RKO (cell line): Measurements from ENCODE around the gene WDR73.
"Not testable (repeated sequence)": the region's sequence is repeated elsewhere in the genome, so short reads cannot be mapped to it uniquely, and the experiment has no call there.

Experiments used
- DNase-seq: peaks from one replicate; pipeline ENCODE4 v3.0.0-alpha.2; 2016; ENCODE audit warnings: low spot score

The WDR73 gene

GRCh38 chr15:84657748-84658079 lies 3.6 kb upstream of the WDR73 start:
- DNase-seq: no peak

- DNase-seq: no peak
These were observed 2.9 kb upstream of the WDR73 start for GRCh38 chr15:84656972-84657371.

- peak; percentile 91 for DNase-seq
These were observed 788 bp upstream of the WDR73 start for GRCh38 chr15:84654689-84655453.

GRCh38 chr15:84653584-84653909 lies 536 bp downstream of the WDR73 start:
- no peak for DNase-seq

GRCh38 chr15:84649706-84650105 lies 4.4 kb downstream of the WDR73 start:
- DNase-seq: peak; percentile 59

- DNase-seq: no peak
These were observed 5.5 kb downstream of the WDR73 start for GRCh38 chr15:84648539-84648938.

GRCh38 chr15:84647726-84648125 lies 6.4 kb downstream of the WDR73 start:
- DNase-seq: no peak

GRCh38 chr15:84645997-84646396 lies 8.1 kb downstream of the WDR73 start:
- no peak for DNase-seq

GRCh38 chr15:84645496-84645895 lies 8.6 kb downstream of the WDR73 start:
- DNase-seq: no peak

- no peak for DNase-seq
These were observed 10.2 kb downstream of the WDR73 start for GRCh38 chr15:84643838-84644237.

- DNase-seq: not testable (repeated sequence)
These were observed 11.4 kb downstream of the WDR73 start for GRCh38 chr15:84642640-84643039.

- not testable (repeated sequence) for DNase-seq
These were observed 12.2 kb downstream of the WDR73 start for GRCh38 chr15:84641871-84642270.

- DNase-seq: peak; percentile 74
These were observed 16.0 kb downstream of the WDR73 start for GRCh38 chr15:84638103-84638502.

GRCh38 chr15:84634228-84634837 lies 19.8 kb downstream of the WDR73 start:
- DNase-seq: peak; percentile 36

- DNase-seq: peak; percentile 64
These were observed 20.5 kb downstream of the WDR73 start for GRCh38 chr15:84633311-84634227.

GRCh38 chr15:84631706-84632272 lies 22.3 kb downstream of the WDR73 start:
- peak; percentile 65 for DNase-seq

- no peak for DNase-seq
These were observed 25.1 kb downstream of the WDR73 start for GRCh38 chr15:84629033-84629432.

- no peak for DNase-seq
These were observed 29.0 kb downstream of the WDR73 start for GRCh38 chr15:84625123-84625522.

- DNase-seq: no peak
These were observed 29.7 kb downstream of the WDR73 start for GRCh38 chr15:84624359-84624758.

- DNase-seq: no peak
These were observed 32.6 kb downstream of the WDR73 start for GRCh38 chr15:84621358-84621979.

- no peak for DNase-seq
These were observed 33.5 kb downstream of the WDR73 start for GRCh38 chr15:84620626-84621025.

GRCh38 chr15:84616235-84616634 lies 37.8 kb downstream of the WDR73 start:
- DNase-seq: no peak
